HFFc6 (cell line): Measurements from ENCODE around the gene TBC1D9. TPM values are rescaled to one million over a fixed set of nuclear protein-coding genes. Genes with fewer than 3 reads are reported as not detected.

Experiments used
- DNase-seq: peaks from one replicate; pipeline ENCODE4 v3.0.0-alpha.2; 2018
- H3K27ac Mint-ChIP-seq: 2 replicates; pipeline ENCODE4 v1.8.0; 2020; ENCODE audit warnings: mild to moderate bottlenecking, mixed read lengths
- H3K27me3 Mint-ChIP-seq: 2 replicates; pipeline ENCODE4 v1.8.0; 2021; ENCODE audit warnings: mild to moderate bottlenecking, moderate library complexity, mixed read lengths; ENCODE audit not compliant: insufficient read depth
- H3K36me3 Mint-ChIP-seq: 2 replicates; pipeline ENCODE4 v1.8.0; 2021; ENCODE audit warnings: low read depth, mixed read lengths
- H3K4me1 Mint-ChIP-seq: 2 replicates; pipeline ENCODE4 v1.8.0; 2020; ENCODE audit warnings: low read depth, mixed read lengths
- H3K4me3 Mint-ChIP-seq: 2 replicates; pipeline ENCODE4 v1.8.0; 2020; ENCODE audit warnings: mild to moderate bottlenecking, moderate library complexity, mixed read lengths
- H3K9me3 Mint-ChIP-seq: 2 replicates; pipeline ENCODE4 v1.8.0; 2020; ENCODE audit warnings: mild to moderate bottlenecking, mixed read lengths
- total RNA-seq, 6 experiments: library from RNA; stranded (reverse); fragmentation: NEBNext Ultra II Directional; extraction: Animal tissue kit (Norgen Biotek cat#: 25700); gene quantifications; 2 replicates in 1 of 6; 3 replicates in 5 of 6; pipeline ENCODE4 v1.2.3, GENCODE V29; 2021
- TF ChIP-seq, protein P1 (sequence below): fragments of 200-600 bp; sonication (generic); IDR thresholded peaks from 2 replicates; pipeline ENCODE4 v1.5.0; 2021; ENCODE audit warnings: antibody characterized with exemption, mild to moderate bottlenecking

The TBC1D9 gene
- total RNA-seq, 6 experiments from 2014 or later, result 16.3 to 18.8 (median 18.1) TPM

DNA sequence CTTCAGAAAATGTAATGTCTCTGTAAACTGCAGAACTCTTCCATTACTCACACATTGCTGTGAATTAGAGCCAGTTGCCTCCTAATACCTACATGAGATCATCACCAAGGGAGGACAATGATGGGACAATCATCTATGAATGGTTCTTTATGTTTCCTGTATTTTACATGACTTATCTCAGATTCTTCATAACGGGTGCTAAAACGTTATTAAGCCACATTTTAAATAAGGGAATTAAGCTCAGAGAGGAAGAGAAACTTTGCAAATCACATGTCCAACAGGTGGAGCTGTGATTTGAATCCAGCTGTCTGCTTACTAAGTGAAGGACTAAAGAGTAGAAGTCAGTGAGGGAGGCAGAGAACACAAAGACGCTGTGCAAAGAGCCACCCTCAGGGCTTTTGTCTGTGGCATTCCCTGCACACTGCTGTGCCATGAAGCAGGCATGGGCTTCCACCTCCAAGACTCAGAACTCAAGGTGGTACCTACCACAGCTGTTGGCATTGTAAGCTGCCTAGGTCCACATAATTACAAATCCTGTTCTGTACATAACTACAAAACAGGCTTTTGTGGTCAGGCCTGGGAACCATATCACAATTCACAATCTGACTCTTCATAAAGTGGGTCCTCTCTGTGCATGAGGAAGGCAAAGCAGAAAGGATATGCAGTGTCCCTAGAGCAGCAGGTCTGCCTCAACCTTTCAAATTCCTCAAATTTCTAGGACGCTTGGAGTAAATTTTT, 12.8 kb downstream of the TBC1D9 start:
- Mint-ChIP-seq H3K36me3 (peaks cover 8% of the 10 kb centered on the region), H3K4me1 (peaks cover 41% of the 10 kb centered on the region), H3K27ac (peak overlapping the region; percentile 64), H3K9me3 (peaks cover 7% of the 10 kb centered on the region), H3K27me3 (no peaks in the 10 kb centered on the region), H3K4me3 (no peak overlapping the region)
- peak; percentile 35 for DNase-seq
- TF ChIP-seq, protein P1, sequence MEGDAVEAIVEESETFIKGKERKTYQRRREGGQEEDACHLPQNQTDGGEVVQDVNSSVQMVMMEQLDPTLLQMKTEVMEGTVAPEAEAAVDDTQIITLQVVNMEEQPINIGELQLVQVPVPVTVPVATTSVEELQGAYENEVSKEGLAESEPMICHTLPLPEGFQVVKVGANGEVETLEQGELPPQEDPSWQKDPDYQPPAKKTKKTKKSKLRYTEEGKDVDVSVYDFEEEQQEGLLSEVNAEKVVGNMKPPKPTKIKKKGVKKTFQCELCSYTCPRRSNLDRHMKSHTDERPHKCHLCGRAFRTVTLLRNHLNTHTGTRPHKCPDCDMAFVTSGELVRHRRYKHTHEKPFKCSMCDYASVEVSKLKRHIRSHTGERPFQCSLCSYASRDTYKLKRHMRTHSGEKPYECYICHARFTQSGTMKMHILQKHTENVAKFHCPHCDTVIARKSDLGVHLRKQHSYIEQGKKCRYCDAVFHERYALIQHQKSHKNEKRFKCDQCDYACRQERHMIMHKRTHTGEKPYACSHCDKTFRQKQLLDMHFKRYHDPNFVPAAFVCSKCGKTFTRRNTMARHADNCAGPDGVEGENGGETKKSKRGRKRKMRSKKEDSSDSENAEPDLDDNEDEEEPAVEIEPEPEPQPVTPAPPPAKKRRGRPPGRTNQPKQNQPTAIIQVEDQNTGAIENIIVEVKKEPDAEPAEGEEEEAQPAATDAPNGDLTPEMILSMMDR, result peak; percentile 63; the same call in 1 of the 2 replicates

DNA sequence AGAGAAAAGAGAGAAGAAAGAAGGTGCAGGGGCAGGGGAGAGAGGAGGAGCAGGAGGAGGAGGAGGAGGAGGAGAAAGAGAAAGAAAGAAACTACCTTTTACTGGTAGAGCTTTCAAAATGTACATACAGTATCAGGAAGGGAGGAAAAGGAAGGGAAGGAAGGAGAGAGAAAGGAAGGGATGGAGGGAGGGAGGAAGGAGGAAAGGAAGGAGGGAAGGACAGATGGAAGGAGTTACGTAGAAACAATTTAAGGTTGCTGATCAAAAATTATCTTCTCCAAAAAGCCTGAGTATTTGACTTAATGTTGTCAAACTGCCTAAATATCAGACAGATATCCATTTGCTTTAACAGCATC, 13.4 kb downstream of the TBC1D9 start:
- peak overlapping the region; percentile 61 for H3K4me3 Mint-ChIP-seq
- DNase-seq, result no peak
- H3K27me3 Mint-ChIP-seq, result no peaks in the 10 kb centered on the region
- H3K36me3 Mint-ChIP-seq, result peaks cover 2% of the 10 kb centered on the region
- H3K27ac Mint-ChIP-seq, result peak overlapping the region; percentile 64
- TF ChIP-seq, protein P1, result no peak
- H3K4me1 Mint-ChIP-seq, result peaks cover 42% of the 10 kb centered on the region
- peaks cover 1% of the 10 kb centered on the region; the same call in 1 of the 2 replicates for H3K9me3 Mint-ChIP-seq

DNA sequence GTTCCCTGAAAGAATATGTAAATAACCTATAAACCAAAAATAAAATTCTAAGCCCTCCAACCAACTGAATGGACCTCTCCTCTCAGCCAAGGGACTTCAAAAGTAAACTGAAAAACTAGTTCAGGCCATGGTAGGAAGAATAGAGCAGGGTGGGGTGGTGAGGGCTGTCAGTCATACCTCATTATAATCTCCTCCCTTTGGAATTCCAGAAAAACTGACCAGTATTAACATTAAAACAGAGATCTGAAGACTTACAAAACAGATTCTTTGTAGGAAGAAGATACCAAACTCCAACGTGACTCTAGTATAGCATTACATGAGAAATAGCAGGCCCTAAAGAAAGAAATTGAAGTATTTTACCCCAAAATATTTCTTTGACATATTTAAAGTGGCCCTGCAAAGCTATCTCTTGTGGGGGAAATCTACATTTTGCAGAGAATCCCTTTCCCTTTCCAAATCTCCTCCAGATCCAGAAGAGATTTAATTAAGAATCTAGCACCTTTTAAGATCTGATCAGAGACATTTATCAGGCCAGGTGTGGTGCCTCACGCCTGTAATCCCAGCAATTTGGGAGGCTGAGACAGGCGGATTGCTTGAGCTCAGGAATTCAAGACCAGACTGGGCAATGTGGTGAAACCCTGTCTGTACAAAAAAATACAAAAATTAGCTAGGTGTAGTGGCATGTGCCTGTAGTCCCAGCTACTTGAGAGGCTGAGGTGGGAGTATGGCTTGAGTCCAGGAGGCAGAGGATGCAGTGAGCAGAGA, 15.1 kb downstream of the TBC1D9 start:
- H3K9me3 Mint-ChIP-seq, result no peaks in the 10 kb centered on the region
- H3K4me1 Mint-ChIP-seq, result peaks cover 59% of the 10 kb centered on the region
- H3K27me3 Mint-ChIP-seq, result no peaks in the 10 kb centered on the region
- TF ChIP-seq, protein P1, result no peak
- H3K27ac Mint-ChIP-seq, result no peak overlapping the region
- no peak overlapping the region for H3K4me3 Mint-ChIP-seq
- no peak for DNase-seq
- H3K36me3 Mint-ChIP-seq, result no peaks in the 10 kb centered on the region

DNA sequence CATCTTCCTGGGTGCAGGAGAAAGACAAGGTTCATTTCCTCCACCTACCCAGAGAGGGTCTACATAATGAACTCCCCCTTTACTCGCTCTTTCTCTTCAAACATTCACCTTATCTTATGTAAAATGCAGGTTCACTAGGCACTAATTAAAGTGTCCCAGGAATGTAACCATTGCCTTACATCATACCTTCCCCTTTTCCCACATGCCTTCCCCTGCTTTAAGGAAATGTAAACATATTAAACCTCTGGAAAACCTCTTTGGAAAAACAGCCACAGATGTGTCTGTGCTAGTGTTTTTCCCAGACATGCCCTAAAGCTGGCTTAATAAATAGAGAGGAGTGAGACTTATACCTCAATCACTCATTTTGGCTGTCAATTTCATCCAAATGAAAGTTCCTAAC, 15.8 kb downstream of the TBC1D9 start:
- H3K27me3 Mint-ChIP-seq, result no peaks in the 10 kb centered on the region
- peaks cover 66% of the 10 kb centered on the region for H3K4me1 Mint-ChIP-seq
- TF ChIP-seq, protein P1, result no peak
- no peaks in the 10 kb centered on the region for H3K9me3 Mint-ChIP-seq
- no peak overlapping the region for H3K27ac Mint-ChIP-seq
- no peak overlapping the region for H3K4me3 Mint-ChIP-seq
- DNase-seq, result no peak
- H3K36me3 Mint-ChIP-seq, result no peaks in the 10 kb centered on the region

DNA sequence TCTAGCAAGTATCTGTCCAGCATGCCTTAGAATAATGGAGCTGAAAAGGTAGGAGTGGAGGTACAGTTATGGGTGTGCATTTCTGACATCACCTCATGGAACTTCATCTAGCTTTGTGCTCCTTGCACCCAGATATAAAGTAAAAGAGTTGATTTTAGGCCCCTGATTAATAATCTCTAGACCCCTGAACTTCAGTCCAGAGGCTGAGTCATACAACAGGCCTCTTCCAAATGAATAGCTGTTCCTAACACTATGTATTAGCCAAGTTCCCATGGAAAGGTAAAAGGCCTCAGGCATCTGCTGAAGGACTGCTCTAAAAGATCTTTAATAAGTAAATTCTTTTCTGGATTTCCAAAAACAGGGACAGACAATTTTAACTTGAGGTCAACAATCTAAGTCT, 16.2 kb downstream of the TBC1D9 start:
- peaks cover 70% of the 10 kb centered on the region for H3K4me1 Mint-ChIP-seq
- no peak overlapping the region for H3K27ac Mint-ChIP-seq
- no peak overlapping the region for H3K4me3 Mint-ChIP-seq
- DNase-seq, result no peak
- no peaks in the 10 kb centered on the region for H3K36me3 Mint-ChIP-seq
- TF ChIP-seq, protein P1, result no peak
- H3K9me3 Mint-ChIP-seq, result no peaks in the 10 kb centered on the region
- no peaks in the 10 kb centered on the region for H3K27me3 Mint-ChIP-seq
